GM23338 (cell line): Measurements from ENCODE around the gene OR4D6. TPM values are rescaled to one million over a fixed set of nuclear protein-coding genes. Genes with fewer than 3 reads are reported as not detected.
A peak's percentile ranks its signal among the peaks of the same experiment; 100 is the strongest.

Experiments
- ATAC-seq: fragments of 200-7000 bp; cut with Tn5 transposase; 3 replicates; pipeline ENCODE4 v1.9.1; 2020
- DNase-seq: peaks from one replicate; pipeline ENCODE4 v3.0.0-alpha.2; 2015; ENCODE audit warnings: low spot score
- H2AFZ ChIP-seq: fragments of 200-600 bp; sonication (generic); 2 replicates; pipeline ENCODE4 v1.8.0; 2016; ENCODE audit warnings: antibody characterized with exemption, mild to moderate bottlenecking, moderate library complexity
- H3F3A ChIP-seq: fragments of 200-600 bp; sonication (generic); replicated peaks from 2 replicates; pipeline ENCODE4 v1.8.0; 2017; ENCODE audit warnings: antibody characterized with exemption, mixed run types, low read depth
- H3K27ac ChIP-seq: fragments of 200-600 bp; sonication (generic); 2 replicates; pipeline ENCODE4 v1.6.1; 2016; ENCODE audit warnings: low read depth
- H3K27me3 ChIP-seq: fragments of 200-600 bp; sonication (generic); 2 replicates; pipeline ENCODE4 v1.8.0; 2016; ENCODE audit warnings: mild to moderate bottlenecking, mixed run types, moderate library complexity; ENCODE audit not compliant: insufficient read depth
- H3K36me3 ChIP-seq: fragments of 200-600 bp; sonication (generic); 2 replicates; pipeline ENCODE4 v1.8.0; 2016; ENCODE audit warnings: mild to moderate bottlenecking; ENCODE audit not compliant: insufficient read depth
- H3K4me1 ChIP-seq: fragments of 200-600 bp; sonication (generic); 2 replicates; pipeline ENCODE4 v1.8.0; 2016; ENCODE audit warnings: mild to moderate bottlenecking, moderate library complexity; ENCODE audit not compliant: insufficient read depth
- H3K4me2 ChIP-seq: fragments of 200-600 bp; sonication (generic); 2 replicates; pipeline ENCODE4 v1.7.1; 2017; ENCODE audit warnings: mixed run types
- H3K4me3 ChIP-seq: fragments of 200-600 bp; sonication (generic); 2 replicates; pipeline ENCODE4 v1.6.1; 2016; ENCODE audit warnings: mixed run types
- H3K79me2 ChIP-seq: fragments of 200-600 bp; sonication (generic); replicated peaks from 2 replicates; pipeline ENCODE4 v1.8.0; 2017; ENCODE audit warnings: mild to moderate bottlenecking; ENCODE audit not compliant: insufficient read depth
- H3K9me2 ChIP-seq: fragments of 200-600 bp; sonication (generic); 2 replicates; pipeline ENCODE4 v1.8.0; 2017; ENCODE audit not compliant: insufficient read depth
- H4K20me1 ChIP-seq: fragments of 200-600 bp; sonication (generic); replicated peaks from 2 replicates; pipeline ENCODE4 v1.8.0; 2017; ENCODE audit warnings: mild to moderate bottlenecking; ENCODE audit not compliant: insufficient read depth
- H3K27ac Mint-ChIP-seq: 2 replicates; pipeline ENCODE4 v1.8.0; 2020; ENCODE audit warnings: inconsistent platforms, mild to moderate bottlenecking, moderate library complexity, mixed read lengths
- H3K27me3 Mint-ChIP-seq: 3 replicates; pipeline ENCODE4 v1.8.0; 2022; ENCODE audit warnings: low read depth, mild to moderate bottlenecking, moderate library complexity, mixed read lengths, inconsistent platforms; ENCODE audit not compliant: insufficient read depth, poor library complexity
- H3K36me3 Mint-ChIP-seq: 3 replicates; pipeline ENCODE4 v1.8.0; 2021; ENCODE audit warnings: low read depth, mild to moderate bottlenecking, inconsistent platforms, moderate library complexity, mixed read lengths
- H3K4me1 Mint-ChIP-seq: 3 replicates; pipeline ENCODE4 v1.8.0; 2020; ENCODE audit warnings: mild to moderate bottlenecking, inconsistent platforms, mixed read lengths
- H3K4me3 Mint-ChIP-seq: 3 replicates; pipeline ENCODE4 v1.8.0; 2021; ENCODE audit warnings: moderate library complexity, mild to moderate bottlenecking, inconsistent platforms, mixed read lengths
- H3K9me3 Mint-ChIP-seq: 3 replicates; pipeline ENCODE4 v1.8.0; 2020; ENCODE audit warnings: moderate library complexity, mild to moderate bottlenecking, inconsistent platforms, mixed read lengths
- CREB1 ChIP-seq: fragments of 250-450 bp; sonication (Bioruptor Pico); IDR thresholded peaks from 2 replicates; pipeline ENCODE4 v1.5.0; 2020; ENCODE audit warnings: low read depth, mild to moderate bottlenecking, moderate library complexity
- CTCF ChIP-seq, 2 experiments: fragments of 200-600 bp in 1 of 2; sonication (generic) in 1 of 2; conservative IDR thresholded peaks; 2 replicates each; pipeline versions ENCODE4 v1.5.1 to v1.6.1; 2016 to 2017; ENCODE audit warnings: antibody characterized with exemption in 2 of 2, low read depth in 2 of 2, mild to moderate bottlenecking in 2 of 2, moderate library complexity in 1 of 2
- ETS1 ChIP-seq: IDR thresholded peaks from 2 replicates; pipeline ENCODE4 v1.6.1; 2016; ENCODE audit warnings: antibody characterized with exemption
- JUNB ChIP-seq: IDR thresholded peaks from one replicate; pipeline ENCODE4 v1.6.1; 2016; ENCODE audit warnings: antibody characterized with exemption; ENCODE audit not compliant: unreplicated experiment
- NANOG ChIP-seq: IDR thresholded peaks from 2 replicates; pipeline ENCODE4 v1.6.1; 2016; ENCODE audit warnings: antibody characterized with exemption, borderline replicate concordance
- POLR2AphosphoS5 ChIP-seq: IDR thresholded peaks from 2 replicates; pipeline ENCODE4 v1.6.1; 2016; ENCODE audit warnings: antibody characterized with exemption, low read depth
- REST ChIP-seq: IDR thresholded peaks from one replicate; pipeline ENCODE4 v1.6.1; 2018; ENCODE audit warnings: antibody characterized with exemption; ENCODE audit not compliant: unreplicated experiment
- STAT1 ChIP-seq: IDR thresholded peaks from one replicate; pipeline ENCODE4 v1.6.1; 2016; ENCODE audit warnings: antibody characterized with exemption; ENCODE audit not compliant: unreplicated experiment
- ZNF114 ChIP-seq: fragments of 250-450 bp; sonication (Bioruptor Pico); IDR thresholded peaks from 2 replicates; pipeline ENCODE4 v1.5.0; 2020; ENCODE audit warnings: mild to moderate bottlenecking, moderate library complexity
- ZNF331 ChIP-seq: fragments of 250-450 bp; sonication (Bioruptor Pico); IDR thresholded peaks from 2 replicates; pipeline ENCODE4 v1.5.0; 2020; ENCODE audit warnings: low read depth, mild to moderate bottlenecking, moderate library complexity
- polyA plus RNA-seq: library from polyadenylated mRNA; unstranded; fragments of >200 nt; fragmentation: Nextera tagmentation; extraction: Ambion mirVana; gene quantifications from 2 replicates; pipeline ENCODE4 v1.2.1, GENCODE V29; 2016
- total RNA-seq: library from RNA; depleted of rRNA; stranded (reverse); fragments of >200 nt; shearing (Covaris generic); gene quantifications from 2 replicates; pipeline ENCODE4 v1.2.3, GENCODE V29; 2014

OR4D6 gene
- total and polyA plus RNA-seq, 2 experiments from 2014 or later, result not detected

GRCh38 chr11:59459916-59460315 is 3.2 kb downstream of the OR4D6 start:
- H3K36me3 Mint-ChIP-seq, result no peaks in the 10 kb centered on the region
- H3K36me3 ChIP-seq, result no peaks in the 10 kb centered on the region
- H3K4me1 Mint-ChIP-seq, result peaks cover 6% of the 10 kb centered on the region
- peaks cover 28% of the 10 kb centered on the region for H3K9me2 ChIP-seq
- H3K4me3 Mint-ChIP-seq, result no peak overlapping the region
- H3K27me3 ChIP-seq, result no peaks in the 10 kb centered on the region
- ATAC-seq, result no peak
- H3K4me1 ChIP-seq, result peaks cover 5% of the 10 kb centered on the region
- no peak for DNase-seq
- H3F3A ChIP-seq, result no peaks in the 10 kb centered on the region
- H3K9me3 Mint-ChIP-seq, result no peaks in the 10 kb centered on the region; the same call in 2 of the 3 replicates
- TF ChIP-seq ZNF114, result no peak
- TF ChIP-seq REST, result no peak
- H3K4me2 ChIP-seq, result no peak overlapping the region
- no peak overlapping the region for H2AFZ ChIP-seq
- no peaks in the 10 kb centered on the region for H4K20me1 ChIP-seq
- no peak overlapping the region for H3K27ac ChIP-seq
- H3K4me3 ChIP-seq, result no peak overlapping the region
- H3K79me2 ChIP-seq, result no peaks in the 10 kb centered on the region
- no peaks in the 10 kb centered on the region for H3K27me3 Mint-ChIP-seq
- H3K27ac Mint-ChIP-seq, result no peak overlapping the region

GRCh38 chr11:59463190-59463641 is 6.5 kb downstream of the OR4D6 start:
- Histone ChIP-seq H3K27me3 (no peaks in the 10 kb centered on the region), H3K9me2 (0 out of 2 replicates have a peak, but pooled peaks cover 6% of the 10 kb centered on the region), H3K4me2 (no peak overlapping the region), H3K79me2 (no peaks in the 10 kb centered on the region), H2AFZ (peak overlapping the region; percentile 33; the same call in 1 of the 2 replicates), H3K4me1 (no peaks in the 10 kb centered on the region), H4K20me1 (no peaks in the 10 kb centered on the region), H3K36me3 (no peaks in the 10 kb centered on the region), H3K4me3 (no peak overlapping the region), H3K27ac (no peak overlapping the region), H3F3A (no peaks in the 10 kb centered on the region)
- DNase-seq (peak; percentile 15), ATAC-seq (peak; percentile 54)
- no peaks in the 10 kb centered on the region for H3K36me3 Mint-ChIP-seq
- H3K27me3 Mint-ChIP-seq, result no peaks in the 10 kb centered on the region
- H3K9me3 Mint-ChIP-seq, result no peaks in the 10 kb centered on the region; the same call in 2 of the 3 replicates
- no peak overlapping the region for H3K4me3 Mint-ChIP-seq
- H3K4me1 Mint-ChIP-seq, result no peaks in the 10 kb centered on the region
- TF ChIP-seq POLR2AphosphoS5 (no peak), CTCF (conservative IDR thresholded peaks at IDR 0.05; ENCODE audit: low read depth in 2 of 2) (peak; percentile 17 to 26; a peak in 2 of 4 replicates)
- no peak overlapping the region for H3K27ac Mint-ChIP-seq

GRCh38 chr11:59473015-59473414 is 16.3 kb downstream of the OR4D6 start, which contains the start of gene OR4D10:
TSS of gene OR4D10 (plus strand) at chr11:59473315. CDS start at chr11:59477430, 4,115 bp downstream.
- no peak for ATAC-seq
- Histone ChIP-seq H3F3A (no peaks in the 10 kb centered on the region), H3K79me2 (no peaks in the 10 kb centered on the region), H3K27ac (no peak within 1 kb of the TSS), H4K20me1 (no peaks in the 10 kb centered on the region), H2AFZ (no peak within 1 kb of the TSS), H3K4me3 (no peak within 1 kb of the TSS), H3K4me1 (no peaks in the 10 kb centered on the region), H3K9me2 (no peaks in the 10 kb centered on the region), H3K36me3 (no peaks in the 10 kb centered on the region), H3K4me2 (no peak within 1 kb of the TSS), H3K27me3 (no peaks in the 10 kb centered on the region)
- Mint-ChIP-seq H3K36me3 (no peaks in the 10 kb centered on the region), H3K27me3 (peaks cover 2% of the 10 kb centered on the region), H3K9me3 (no peaks in the 10 kb centered on the region), H3K4me3 (no peak within 1 kb of the TSS), H3K4me1 (no peaks in the 10 kb centered on the region), H3K27ac (no peak within 1 kb of the TSS)
- DNase-seq, result no peak
- TF ChIP-seq REST (no peak), NANOG (no peak), STAT1 (no peak), ZNF331 (CRISPR knock-in tag) (no peak), JUNB (no peak), ETS1 (no peak), CREB1 (CRISPR knock-in tag) (no peak), ZNF114 (no peak)
